NB4 (cell line): ENCODE measurements around the gene SPEG.

Source experiments
- DNase-seq: peaks from one replicate; pipeline ENCODE4 v3.0.0; 2010; ENCODE audit warnings: low read depth
- H3K4me3 ChIP-seq: one replicate; pipeline ENCODE4 v1.5.1; 2011; ENCODE audit warnings: mild to moderate bottlenecking, low read depth, low read length, moderate library complexity
- MYC ChIP-seq: IDR thresholded peaks from 2 replicates; pipeline ENCODE4 v1.6.1; 2011; ENCODE audit warnings: low read depth, low read length
- POLR2A ChIP-seq: IDR thresholded peaks from 2 replicates; pipeline ENCODE4 v1.6.1; 2011; ENCODE audit warnings: mild to moderate bottlenecking; ENCODE audit not compliant: insufficient read length; ENCODE audit errors: extremely low read depth
- TF ChIP-seq, protein P1 (sequence below): IDR thresholded peaks from one replicate; pipeline ENCODE4 v1.5.1; 2012; ENCODE audit warnings: low read depth, low read length
- TF ChIP-seq, protein P2 (sequence below): IDR thresholded peaks from 2 replicates; pipeline ENCODE4 v1.6.1; 2011; ENCODE audit warnings: low read depth, low read length

The SPEG gene

GRCh38 chr2:219506153-219506801, 71.6 kb downstream of the SPEG start:
- TF ChIP-seq MYC (no peak), POLR2A (no peak)
- TF ChIP-seq, protein P1, sequence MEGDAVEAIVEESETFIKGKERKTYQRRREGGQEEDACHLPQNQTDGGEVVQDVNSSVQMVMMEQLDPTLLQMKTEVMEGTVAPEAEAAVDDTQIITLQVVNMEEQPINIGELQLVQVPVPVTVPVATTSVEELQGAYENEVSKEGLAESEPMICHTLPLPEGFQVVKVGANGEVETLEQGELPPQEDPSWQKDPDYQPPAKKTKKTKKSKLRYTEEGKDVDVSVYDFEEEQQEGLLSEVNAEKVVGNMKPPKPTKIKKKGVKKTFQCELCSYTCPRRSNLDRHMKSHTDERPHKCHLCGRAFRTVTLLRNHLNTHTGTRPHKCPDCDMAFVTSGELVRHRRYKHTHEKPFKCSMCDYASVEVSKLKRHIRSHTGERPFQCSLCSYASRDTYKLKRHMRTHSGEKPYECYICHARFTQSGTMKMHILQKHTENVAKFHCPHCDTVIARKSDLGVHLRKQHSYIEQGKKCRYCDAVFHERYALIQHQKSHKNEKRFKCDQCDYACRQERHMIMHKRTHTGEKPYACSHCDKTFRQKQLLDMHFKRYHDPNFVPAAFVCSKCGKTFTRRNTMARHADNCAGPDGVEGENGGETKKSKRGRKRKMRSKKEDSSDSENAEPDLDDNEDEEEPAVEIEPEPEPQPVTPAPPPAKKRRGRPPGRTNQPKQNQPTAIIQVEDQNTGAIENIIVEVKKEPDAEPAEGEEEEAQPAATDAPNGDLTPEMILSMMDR: no peak
- TF ChIP-seq, protein P2, sequence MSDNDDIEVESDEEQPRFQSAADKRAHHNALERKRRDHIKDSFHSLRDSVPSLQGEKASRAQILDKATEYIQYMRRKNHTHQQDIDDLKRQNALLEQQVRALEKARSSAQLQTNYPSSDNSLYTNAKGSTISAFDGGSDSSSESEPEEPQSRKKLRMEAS: no peak
- DNase-seq: no peak
- no peak overlapping the region for H3K4me3 ChIP-seq

- no peak for DNase-seq
- H3K4me3 ChIP-seq: no peak overlapping the region
- TF ChIP-seq POLR2A: no peak
- TF ChIP-seq, protein P2: no peak
- TF ChIP-seq MYC: no peak
- TF ChIP-seq, protein P1: no peak
Observed at GRCh38 chr2:219506802-219507526, 72.3 kb downstream of the SPEG start.

DNA sequence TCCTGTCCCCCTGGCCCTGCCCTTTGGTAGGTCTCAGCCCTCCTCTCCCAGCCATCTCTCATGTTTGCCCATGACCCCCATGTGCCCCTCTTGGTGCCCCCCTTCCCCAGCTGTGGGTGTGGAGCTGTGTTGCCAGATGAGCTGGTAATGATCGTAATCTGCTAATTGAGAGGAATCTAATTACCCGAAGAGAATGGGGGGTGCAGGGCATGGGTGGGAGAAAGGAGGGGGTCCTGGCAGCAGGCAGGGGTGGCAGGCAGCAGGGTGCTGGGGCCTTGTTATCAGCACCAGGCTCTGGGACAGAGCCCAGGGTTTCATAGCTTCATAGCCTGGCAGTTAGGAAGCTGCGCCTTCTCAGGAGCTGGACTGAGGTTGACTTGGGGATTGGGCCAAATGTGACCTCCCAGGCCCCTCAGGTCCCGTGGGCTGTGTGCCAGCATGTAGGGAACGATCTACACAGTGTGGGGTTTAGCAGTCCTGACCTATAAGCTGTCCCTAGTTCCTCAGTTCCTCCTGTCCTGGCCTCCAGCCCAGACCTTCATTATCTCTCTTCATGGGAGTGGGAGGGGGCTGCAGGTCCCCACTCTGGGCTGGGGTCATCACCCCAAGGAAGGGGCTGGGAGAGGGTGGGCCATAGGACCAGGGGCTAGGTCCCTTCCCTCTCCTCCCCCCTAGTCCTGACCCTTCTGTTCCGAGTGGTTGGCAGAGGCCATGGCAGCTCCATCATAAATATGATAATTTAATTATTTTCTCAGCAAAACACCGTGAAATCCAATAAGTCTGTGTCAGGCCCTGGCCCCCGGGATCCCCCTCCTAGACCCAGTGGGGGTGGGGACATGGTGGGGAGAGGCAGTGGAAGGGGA, 73.2 kb downstream of the SPEG start:
- TF ChIP-seq, protein P2: no peak
- no peak for TF ChIP-seq MYC
- TF ChIP-seq, protein P1: no peak
- no peak for TF ChIP-seq POLR2A
- no peak overlapping the region for H3K4me3 ChIP-seq
- no peak for DNase-seq

DNA sequence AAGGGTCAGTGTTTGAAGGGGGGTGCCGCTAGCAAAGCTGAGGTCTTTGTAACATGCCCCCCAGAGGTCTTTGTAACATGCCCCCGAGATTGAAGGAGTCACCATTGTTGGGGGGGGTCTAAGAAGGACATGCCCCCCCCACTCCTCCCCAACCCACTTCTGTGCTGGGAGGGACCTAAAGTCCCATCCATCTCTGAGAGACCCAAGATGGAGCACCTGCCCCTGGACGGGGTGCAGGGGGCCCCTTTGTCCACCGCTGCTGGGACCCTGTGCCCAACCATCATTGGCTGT, 73.7 kb downstream of the SPEG start:
- TF ChIP-seq POLR2A: no peak
- no peak overlapping the region for H3K4me3 ChIP-seq
- DNase-seq: no peak

GRCh38 chr2:219508971-219509779, 74.5 kb downstream of the SPEG start:
- no peak for DNase-seq
- H3K4me3 ChIP-seq: no peak overlapping the region
- no peak for TF ChIP-seq POLR2A
- TF ChIP-seq, protein P2: no peak
- TF ChIP-seq MYC: no peak
- TF ChIP-seq, protein P1: no peak
